ENCODE measurements around the gene MOG. TPM values are rescaled to one million over a fixed set of nuclear protein-coding genes. Genes with fewer than 3 reads are reported as not detected.
"Not testable (repeated sequence)": the region's sequence is repeated elsewhere in the genome, so short reads cannot be mapped to it uniquely, and the experiment has no call there.

MOG gene
- total RNA-seq, 4 donors from 2014 or later: not detected

DNA sequence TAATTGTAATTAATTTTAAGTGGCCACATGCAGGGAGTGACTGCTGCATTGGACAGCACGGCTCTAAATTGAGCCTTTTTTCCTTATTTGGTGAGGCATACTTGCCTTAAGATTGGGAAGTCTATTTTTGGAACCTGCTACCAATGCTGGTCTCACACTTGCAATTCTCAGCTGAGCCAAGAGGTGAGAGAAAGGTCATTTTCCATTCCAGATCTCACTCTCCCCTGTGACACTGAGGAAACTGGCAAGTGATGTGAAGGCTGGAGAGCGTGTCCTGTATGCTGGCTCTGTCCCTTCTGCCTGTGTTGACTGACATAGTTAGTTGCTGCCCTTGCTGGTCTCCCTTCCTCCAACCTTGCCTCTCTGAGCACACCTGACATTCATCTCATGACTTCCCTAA lies 735 bp upstream of the MOG start:
- TF ChIP-seq POLR2A (IDR thresholded peaks at IDR 0.05): no peak
- TF ChIP-seq EP300 (IDR thresholded peaks at IDR 0.05): no peak
- TF ChIP-seq, protein P1, sequence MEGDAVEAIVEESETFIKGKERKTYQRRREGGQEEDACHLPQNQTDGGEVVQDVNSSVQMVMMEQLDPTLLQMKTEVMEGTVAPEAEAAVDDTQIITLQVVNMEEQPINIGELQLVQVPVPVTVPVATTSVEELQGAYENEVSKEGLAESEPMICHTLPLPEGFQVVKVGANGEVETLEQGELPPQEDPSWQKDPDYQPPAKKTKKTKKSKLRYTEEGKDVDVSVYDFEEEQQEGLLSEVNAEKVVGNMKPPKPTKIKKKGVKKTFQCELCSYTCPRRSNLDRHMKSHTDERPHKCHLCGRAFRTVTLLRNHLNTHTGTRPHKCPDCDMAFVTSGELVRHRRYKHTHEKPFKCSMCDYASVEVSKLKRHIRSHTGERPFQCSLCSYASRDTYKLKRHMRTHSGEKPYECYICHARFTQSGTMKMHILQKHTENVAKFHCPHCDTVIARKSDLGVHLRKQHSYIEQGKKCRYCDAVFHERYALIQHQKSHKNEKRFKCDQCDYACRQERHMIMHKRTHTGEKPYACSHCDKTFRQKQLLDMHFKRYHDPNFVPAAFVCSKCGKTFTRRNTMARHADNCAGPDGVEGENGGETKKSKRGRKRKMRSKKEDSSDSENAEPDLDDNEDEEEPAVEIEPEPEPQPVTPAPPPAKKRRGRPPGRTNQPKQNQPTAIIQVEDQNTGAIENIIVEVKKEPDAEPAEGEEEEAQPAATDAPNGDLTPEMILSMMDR (IDR thresholded peaks at IDR 0.05): no peak
- WGBS, 2 donors: 34% methylated on average over 2 of the region's 2 CpGs
- Histone ChIP-seq H3K9me3 (no peaks in the 10 kb centered on the region), H3K27ac (no peak overlapping the region), H3K27me3 (peaks cover 0 to 7% of the 10 kb centered on the region in 2 donors), H3K36me3 (no peaks in the 10 kb centered on the region), H3K4me3 (no peak overlapping the region), H3K4me1 (no peaks in the 10 kb centered on the region)
- DNase-seq (ENCODE audit: low spot score in 2 of 2): no peak

DNA sequence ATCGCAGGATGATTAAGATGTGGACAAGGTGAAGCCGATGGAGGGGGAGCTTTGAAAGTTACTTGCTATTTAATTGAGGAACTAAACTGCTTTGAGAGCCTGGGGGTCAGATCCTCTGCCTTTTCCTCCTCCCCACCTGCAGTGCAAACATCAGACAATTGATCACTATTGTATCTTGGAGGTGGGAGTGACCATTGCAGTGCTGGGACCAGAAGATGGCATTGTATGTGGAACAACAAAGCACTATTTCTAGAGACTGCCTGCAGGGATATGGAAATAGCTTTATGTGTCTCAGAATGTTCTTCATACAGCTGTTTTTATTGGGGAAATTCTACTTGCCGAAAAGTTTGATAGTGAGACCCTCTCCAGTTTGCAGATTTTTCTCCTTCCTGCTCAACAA lies 4.2 kb downstream of the MOG start:
- H3K36me3 ChIP-seq: no peaks in the 10 kb centered on the region
- no peaks in the 10 kb centered on the region for H3K9me3 ChIP-seq
- no peak for DNase-seq (ENCODE audit: low spot score in 2 of 2)
- no peak overlapping the region for H3K27ac ChIP-seq
- H3K4me3 ChIP-seq: no peak overlapping the region
- H3K4me1 ChIP-seq: no peaks in the 10 kb centered on the region
- WGBS, 2 donors: 58 to 73% methylated on average over 3 of the region's 3 CpGs
- H3K27me3 ChIP-seq: peaks cover 0 to 40% of the 10 kb centered on the region in 2 donors
- TF ChIP-seq POLR2A (IDR thresholded peaks at IDR 0.05): no peak
- TF ChIP-seq, protein P1 (IDR thresholded peaks at IDR 0.05): no peak
- no peak for TF ChIP-seq EP300 (IDR thresholded peaks at IDR 0.05)

DNA sequence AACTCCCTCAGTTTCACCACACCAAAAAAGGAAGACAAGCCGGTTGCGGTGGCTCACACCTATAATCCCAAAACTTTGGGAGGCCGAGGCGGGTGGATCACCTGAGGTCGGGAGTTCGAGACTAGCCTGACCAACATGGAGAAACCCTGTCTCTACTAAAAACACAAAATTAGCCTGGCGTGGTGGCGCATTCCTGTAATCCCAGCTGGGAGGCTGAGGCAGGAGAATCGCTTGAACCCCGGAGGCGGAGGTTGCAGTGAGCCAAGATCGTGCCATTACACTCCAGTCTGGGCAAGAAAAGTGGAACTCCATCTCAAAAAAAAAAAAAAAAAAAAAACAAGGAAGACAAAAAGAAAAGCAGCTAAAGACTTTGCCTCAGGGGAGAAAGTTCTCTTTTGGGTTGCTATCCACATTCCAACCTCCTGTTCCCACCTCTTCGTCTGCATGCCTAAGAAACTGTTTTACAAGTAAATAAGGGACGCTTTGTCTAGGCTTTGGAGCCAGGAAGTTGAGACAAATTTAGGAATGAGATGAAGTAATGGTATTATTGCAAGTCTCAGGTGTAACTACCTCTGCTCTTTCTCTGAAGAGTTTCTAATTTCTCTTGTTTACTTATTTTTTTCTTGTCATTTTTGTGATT lies 4.7 kb downstream of the MOG start:
- H3K9me3 ChIP-seq; H3K4me3 ChIP-seq; DNase-seq (ENCODE audit: low spot score in 2 of 2); H3K36me3 ChIP-seq; H3K27ac ChIP-seq; H3K4me1 ChIP-seq: not testable (repeated sequence)
- 30 to 35% methylated on average over 14 of the region's 14 CpGs for WGBS, 2 donors
- peaks cover 0 to 41% of the 10 kb centered on the region in 2 donors for H3K27me3 ChIP-seq

DNA sequence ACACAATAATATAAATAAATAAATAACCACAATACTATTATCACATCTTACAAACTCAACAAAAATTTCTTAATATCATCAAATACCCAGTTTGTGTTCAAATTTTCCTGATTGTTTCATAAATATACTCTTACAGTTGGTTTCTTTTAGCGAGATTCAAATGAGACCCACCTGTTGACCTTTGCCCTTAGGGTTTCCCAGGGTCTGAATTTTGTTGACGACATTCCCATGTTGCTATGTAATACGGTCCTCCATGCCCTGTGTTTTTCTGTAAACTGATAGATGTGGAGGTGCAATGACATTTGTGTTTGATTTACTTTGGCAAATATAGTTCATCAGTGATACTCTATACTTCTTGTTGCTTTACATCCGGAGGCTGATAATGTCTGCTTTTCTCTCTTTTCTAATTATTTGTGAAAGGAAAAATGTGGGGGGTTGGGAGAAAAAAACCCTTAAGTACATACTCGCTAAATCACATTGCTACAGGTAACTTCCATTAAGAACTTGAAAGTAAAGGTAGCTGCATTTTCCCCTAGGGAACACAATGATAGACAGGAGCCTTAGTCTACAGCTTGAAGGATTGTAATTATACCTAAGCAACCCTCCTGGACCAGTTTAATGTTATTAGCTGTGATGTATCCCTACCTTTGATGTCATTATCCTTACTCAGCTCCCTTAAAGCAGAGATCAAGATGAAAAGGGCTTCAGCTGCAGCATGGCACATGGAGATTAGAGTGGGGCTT lies 6.6 kb downstream of the MOG start:
- Histone ChIP-seq H3K27ac (no peak overlapping the region), H3K4me1 (no peaks in the 10 kb centered on the region), H3K27me3 (peaks cover 0 to 41% of the 10 kb centered on the region in 2 donors), H3K9me3 (no peaks in the 10 kb centered on the region), H3K36me3 (no peaks in the 10 kb centered on the region), H3K4me3 (no peak overlapping the region)
- TF ChIP-seq POLR2A (IDR thresholded peaks at IDR 0.05) (no peak), EP300 (IDR thresholded peaks at IDR 0.05) (no peak)
- TF ChIP-seq, protein P1 (IDR thresholded peaks at IDR 0.05): no peak
- no peak for DNase-seq (ENCODE audit: low spot score in 2 of 2)
- 40 to 51% methylated on average over 5 of the region's 5 CpGs for WGBS, 2 donors

DNA sequence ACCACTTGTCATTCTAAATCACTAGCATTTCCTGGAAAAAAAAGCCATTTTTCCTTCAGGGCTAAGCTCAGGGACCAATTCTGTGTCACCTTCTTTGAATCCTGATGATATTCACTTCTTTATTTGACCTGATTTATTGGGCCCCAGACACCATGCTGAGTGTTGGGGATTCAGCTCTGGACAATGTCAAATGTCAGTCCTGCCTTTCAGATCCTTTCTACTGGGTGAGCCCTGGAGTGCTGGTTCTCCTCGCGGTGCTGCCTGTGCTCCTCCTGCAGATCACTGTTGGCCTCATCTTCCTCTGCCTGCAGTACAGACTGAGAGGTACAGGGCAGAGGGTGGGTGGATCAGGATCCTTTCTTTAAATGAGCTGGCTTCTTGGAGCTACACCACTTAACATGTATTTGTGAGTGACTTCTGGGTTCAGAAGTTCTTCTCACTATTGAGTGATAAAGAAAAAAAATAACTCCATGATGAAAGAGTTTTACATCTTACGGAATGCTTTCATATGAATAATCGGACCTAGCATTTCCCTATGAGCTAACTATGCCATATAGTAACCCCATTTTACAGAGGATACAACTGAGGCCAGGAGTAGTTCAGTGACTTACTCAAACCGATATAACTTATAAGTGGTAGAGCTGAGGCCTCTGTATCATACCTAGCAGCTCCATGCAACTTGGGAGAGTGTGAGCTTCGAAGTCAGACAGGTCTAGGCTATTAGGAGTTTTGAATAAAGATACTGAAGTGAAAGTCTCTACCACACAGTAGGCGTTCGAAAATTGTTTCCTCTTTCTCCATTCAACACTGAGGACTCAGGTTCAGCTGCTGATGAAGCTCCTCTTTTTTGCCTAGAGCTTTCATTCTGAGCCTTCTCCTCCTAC lies 9.3 kb downstream of the MOG start:
- Histone ChIP-seq H3K9me3 (no peaks in the 10 kb centered on the region), H3K4me3 (no peak overlapping the region), H3K4me1 (no peaks in the 10 kb centered on the region), H3K36me3 (no peaks in the 10 kb centered on the region), H3K27ac (no peak overlapping the region), H3K27me3 (peaks cover 0 to 43% of the 10 kb centered on the region in 2 donors)
- no peak for TF ChIP-seq EP300 (IDR thresholded peaks at IDR 0.05)
- TF ChIP-seq, protein P1 (IDR thresholded peaks at IDR 0.05): no peak
- TF ChIP-seq POLR2A (IDR thresholded peaks at IDR 0.05): no peak
- DNase-seq (ENCODE audit: low spot score in 2 of 2): no peak
- WGBS, 2 donors: 65 to 75% methylated on average over 8 of the region's 8 CpGs
